22Rv1 (cell line): ENCODE data around the gene NCOR1.

Source experiments
- CTCF ChIP-seq: fragments of 450-650 bp; IDR thresholded peaks from 2 replicates; pipeline ENCODE4 v1.5.1; 2017; ENCODE audit warnings: mild to moderate bottlenecking
- ZFX ChIP-seq: fragments of 450-650 bp; IDR thresholded peaks from 2 replicates; pipeline ENCODE4 v1.6.1; 2017; ENCODE audit warnings: antibody characterized with exemption, borderline replicate concordance

DNA sequence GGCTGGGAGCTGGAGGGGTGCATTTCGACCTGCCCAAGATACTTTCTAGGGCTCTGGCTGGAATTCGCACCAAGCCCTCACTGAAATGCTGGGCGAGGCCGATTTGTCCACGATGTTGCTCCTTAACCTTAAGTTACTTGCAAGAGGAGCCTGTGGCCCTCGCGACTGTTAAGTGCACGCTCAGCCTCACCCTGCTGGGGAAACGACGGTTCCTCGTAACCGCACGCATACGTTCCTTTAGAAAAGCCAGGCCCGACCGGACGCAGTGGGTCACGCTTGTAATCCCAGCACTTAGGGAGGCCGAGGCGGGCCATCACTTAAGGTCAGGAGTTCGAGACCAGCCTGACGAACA lies 607 bp upstream of the NCOR1 start:
- TF ChIP-seq CTCF: no peak
- no peak for TF ChIP-seq ZFX
